HEK293T (cell line): ENCODE measurements around the gene ADK.

ENCODE experiments used
- HDGF ChIP-seq: fragments of 450-650 bp; IDR thresholded peaks from 2 replicates; pipeline ENCODE4 v1.6.1; 2017; ENCODE audit warnings: antibody characterized with exemption, borderline replicate concordance
- SP1 ChIP-seq: fragments of 450-650 bp; IDR thresholded peaks from 2 replicates; pipeline ENCODE4 v1.6.1; 2017
- SUZ12 ChIP-seq: fragments of 450-650 bp; IDR thresholded peaks from 2 replicates; pipeline ENCODE4 v1.6.1; 2016; ENCODE audit warnings: mild to moderate bottlenecking
- TARDBP ChIP-seq: fragments of 450-650 bp; IDR thresholded peaks from 2 replicates; pipeline ENCODE4 v1.6.1; 2016

- TF ChIP-seq SP1 (no peak), SUZ12 (no peak), TARDBP (no peak), HDGF (no peak)
Observed at GRCh38 chr10:74510594-74510993, 359.6 kb downstream of the ADK start.
